Erythroblast (primary cell): ENCODE measurements around the gene INKA1.

Experiments
- GATA1 ChIP-seq: IDR thresholded peaks from 2 replicates; pipeline ENCODE4 v1.6.1; 2011; ENCODE audit warnings: low read depth, mild to moderate bottlenecking, control low read depth, low read length, moderate library complexity
- POLR2A ChIP-seq: IDR thresholded peaks from 2 replicates; pipeline ENCODE4 v1.6.1; 2011; ENCODE audit warnings: mild to moderate bottlenecking, low read length

- TF ChIP-seq POLR2A (no peak), GATA1 (no peak)
Measured at GRCh38 chr3:49826016-49826415, 23.0 kb downstream of the INKA1 start.
